ENCODE measurements around the gene CHST15. TPM values are rescaled to one million over a fixed set of nuclear protein-coding genes. Genes with fewer than 3 reads are reported as not detected.

CHST15 gene
- total and polyA plus RNA-seq, 2 of the 4 experiments (the other 2 are of a cell fraction), result 0.14 to 0.18 TPM

DNA sequence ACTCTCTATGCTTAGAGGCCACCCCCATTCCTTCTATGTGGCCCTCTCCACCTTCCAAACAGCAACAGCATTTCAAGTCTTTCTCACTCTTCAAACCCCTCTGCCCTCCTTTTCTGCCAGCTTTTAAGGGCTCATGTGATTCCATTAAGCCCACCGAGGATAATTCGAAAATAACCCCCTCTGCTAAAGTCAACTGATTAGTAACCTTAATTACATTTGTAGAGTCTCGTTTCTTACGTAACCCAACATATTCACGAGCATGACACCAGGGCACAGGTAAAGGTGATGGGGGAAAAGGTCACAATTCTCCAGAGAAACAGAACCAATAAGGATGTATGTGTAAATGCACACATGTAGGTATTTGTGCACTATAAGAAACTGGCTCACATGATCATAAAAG, 6.7 kb upstream of the CHST15 start:
- Histone ChIP-seq H3K4me2 (ENCODE audit: low read depth, low read length) (no peak overlapping the region), H4K20me1 (ENCODE audit: insufficient read depth, low read length) (no peaks in the 10 kb centered on the region), H3K18ac (ENCODE audit: low read depth, low read length) (no peak overlapping the region), H3K79me1 (ENCODE audit: low read depth in 1 of 2, low read length in 2 of 2) (no peaks in the 10 kb centered on the region), H3K9me3 (ENCODE audit: control insufficient read depth, insufficient read depth, low read length) (peaks cover 7% of the 10 kb centered on the region; the same call in 1 of the 2 replicates), H4K91ac (ENCODE audit: insufficient read depth, low read depth, low read length) (no peak overlapping the region), H3K27ac (ENCODE audit: insufficient read depth, low read length) (no peak overlapping the region), H3K14ac (replicated peaks; ENCODE audit: low read depth, low read length) (no peak overlapping the region), H2BK20ac (ENCODE audit: low read depth, low read length) (no peak overlapping the region), H3K9ac (ENCODE audit: low read depth, low read length) (no peak overlapping the region), H2BK5ac (ENCODE audit: low read depth, low read length, poor library complexity, severe bottlenecking) (no peak overlapping the region), H4K5ac (ENCODE audit: low read depth, low read length) (no peak overlapping the region), H3K4me1 (ENCODE audit: control insufficient read depth, insufficient read depth, low read length) (no peaks in the 10 kb centered on the region), H3K27me3 (ENCODE audit: control insufficient read depth, insufficient read depth, low read length) (peaks cover 2% of the 10 kb centered on the region), H3K9me1 (ENCODE audit: insufficient read depth, low read length) (no peaks in the 10 kb centered on the region), H3K23ac (ENCODE audit: low read depth, low read length) (no peak overlapping the region), H2BK120ac (ENCODE audit: low read depth, low read length) (no peak overlapping the region), H3K56ac (ENCODE audit: extremely low read depth, insufficient read depth, low read length) (no peak overlapping the region), H2AFZ (replicated peaks; ENCODE audit: low read length, poor library complexity) (no peak overlapping the region), H2BK15ac (ENCODE audit: low read depth, low read length) (no peak overlapping the region), H4K8ac (ENCODE audit: low read depth in 2 of 2, low read length in 2 of 2) (no peak overlapping the region), H2AK9ac (replicated peaks; ENCODE audit: low read depth, low read length, poor library complexity) (no peak overlapping the region), H3K36me3 (ENCODE audit: control insufficient read depth, insufficient read depth, low read length) (no peaks in the 10 kb centered on the region), H3K4ac (ENCODE audit: low read depth, low read length) (no peak overlapping the region), H2AK5ac (ENCODE audit: low read depth, low read length) (no peak overlapping the region), H3K4me3 (ENCODE audit: insufficient read depth, low read depth, low read length) (no peak overlapping the region)
- ATAC-seq (ENCODE audit: low read depth) (no peak), DNase-seq (no peak)
- BruUV-seq (replicated peaks), result no TSS peak
- ChIA-PET CTCF (no interaction called here), POLR2A (ENCODE audit: unreplicated experiment) (no interaction called here)
- TF ChIP-seq POLR2A (IDR thresholded peaks at IDR 0.05; ENCODE audit: low read depth, low read length), result no peak
- TF ChIP-seq RCOR1 (IDR thresholded peaks at IDR 0.05; ENCODE audit: insufficient replicate concordance, low read length), result no peak
- TF ChIP-seq, protein P1, sequence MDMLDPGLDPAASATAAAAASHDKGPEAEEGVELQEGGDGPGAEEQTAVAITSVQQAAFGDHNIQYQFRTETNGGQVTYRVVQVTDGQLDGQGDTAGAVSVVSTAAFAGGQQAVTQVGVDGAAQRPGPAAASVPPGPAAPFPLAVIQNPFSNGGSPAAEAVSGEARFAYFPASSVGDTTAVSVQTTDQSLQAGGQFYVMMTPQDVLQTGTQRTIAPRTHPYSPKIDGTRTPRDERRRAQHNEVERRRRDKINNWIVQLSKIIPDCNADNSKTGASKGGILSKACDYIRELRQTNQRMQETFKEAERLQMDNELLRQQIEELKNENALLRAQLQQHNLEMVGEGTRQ (IDR thresholded peaks at IDR 0.05; ENCODE audit: low read depth, low read length), result no peak
- TF ChIP-seq ELK1 (IDR thresholded peaks at IDR 0.05; ENCODE audit: borderline replicate concordance, low read depth, low read length), result no peak
- TF ChIP-seq RFX5 (IDR thresholded peaks at IDR 0.05; ENCODE audit: low read depth, low read length), result no peak
- dilution Hi-C loops (cut with HindIII; ENCODE audit: low sequenced_read_pairs, unreplicated experiment) (no loop called here), in situ Hi-C loops (cut with MboI; ENCODE audit: low sequenced_read_pairs) (no loop called here), intact Hi-C loops (cut with micrococcal nuclease) (no loop called here)
- WGBS, 2 experiments (ENCODE audit: extremely low coverage in 2 of 2, insufficient read length in 1 of 2), result no CpG with 5 or more reads among the region's 5 CpGs

Data from IMR-90 (cell line).